OCI-M2 (cell line): ENCODE measurements around the gene ZNF20.
"Not testable (repeated sequence)": the region's sequence is repeated elsewhere in the genome, so short reads cannot be mapped to it uniquely, and the experiment has no call there.

Experiments
- DNase-seq: peaks from one replicate; lab custom pipeline; 2025; ENCODE audit not compliant: unreplicated experiment; lab: John Stamatoyannopoulos, UW

The ZNF20 gene

GRCh38 chr19:12113121-12113520, 27.0 kb downstream of the ZNF20 start:
- no peak for DNase-seq

GRCh38 chr19:12112701-12113100, 27.4 kb downstream of the ZNF20 start:
- no peak for DNase-seq

GRCh38 chr19:12111943-12112637, 28.1 kb downstream of the ZNF20 start:
- no peak for DNase-seq

GRCh38 chr19:12111176-12111575, 29.0 kb downstream of the ZNF20 start:
- DNase-seq, result no peak

GRCh38 chr19:12103909-12104308, 36.2 kb downstream of the ZNF20 start:
- not testable (repeated sequence) for DNase-seq

GRCh38 chr19:12098040-12098439, 42.1 kb downstream of the ZNF20 start:
- no peak for DNase-seq

GRCh38 chr19:12095111-12095790, 44.9 kb downstream of the ZNF20 start:
- DNase-seq, result no peak

GRCh38 chr19:12093777-12094176, 46.4 kb downstream of the ZNF20 start:
- no peak for DNase-seq

GRCh38 chr19:12092956-12093355, 47.2 kb downstream of the ZNF20 start:
- no peak for DNase-seq

GRCh38 chr19:12092065-12092867, 47.9 kb downstream of the ZNF20 start:
- DNase-seq, result peak; percentile 97

- DNase-seq, result peak; percentile 68
Measured at GRCh38 chr19:12090807-12091206, 49.3 kb downstream of the ZNF20 start.

GRCh38 chr19:12085074-12085818, 54.9 kb downstream of the ZNF20 start:
- DNase-seq, result no peak

- not testable (repeated sequence) for DNase-seq
Measured at GRCh38 chr19:12083336-12083735, 56.8 kb downstream of the ZNF20 start.
